GM12873 (cell line): ENCODE results near the gene DTX3L.

Experiments used
- CTCF ChIP-seq: IDR thresholded peaks from 2 replicates; pipeline ENCODE4 v1.5.1; 2012; ENCODE audit warnings: low read depth, mild to moderate bottlenecking, moderate library complexity, low read length, control low read depth; ENCODE audit not compliant: insufficient read depth; ENCODE audit errors: missing control alignments

Gene DTX3L

GRCh38 chr3:122564155-122564912 is at the start of gene DTX3L, which contains the start of gene PARP9:
TSS of gene DTX3L (plus strand) at chr3:122564338. CDS start at chr3:122564427, 89 bp downstream.
TSS of gene PARP9 (minus strand) at chr3:122564300. CDS start at chr3:122559620, 4,680 bp downstream.
- no peak for TF ChIP-seq CTCF

GRCh38 chr3:122515020-122515468 is 49.1 kb upstream of the DTX3L start:
- TF ChIP-seq CTCF: no peak

- TF ChIP-seq CTCF: no peak
Observed at GRCh38 chr3:122515870-122516269, 48.3 kb upstream of the DTX3L start.

- no peak for TF ChIP-seq CTCF
Observed at GRCh38 chr3:122516846-122517360, 47.2 kb upstream of the DTX3L start.

- no peak for TF ChIP-seq CTCF
Observed at GRCh38 chr3:122519693-122520092, 44.4 kb upstream of the DTX3L start.

GRCh38 chr3:122520861-122521260 is 43.3 kb upstream of the DTX3L start:
- no peak for TF ChIP-seq CTCF

GRCh38 chr3:122523317-122523716 is 40.8 kb upstream of the DTX3L start:
- no peak for TF ChIP-seq CTCF
